Activated gamma-delta T cell (primary cell): ENCODE data around the gene PDIA6.
"Not testable (repeated sequence)": the region's sequence is repeated elsewhere in the genome, so short reads cannot be mapped to it uniquely, and the experiment has no call there.

Source experiments
- DNase-seq: peaks from one replicate; lab custom pipeline; 2025; lab: John Stamatoyannopoulos, UW

Gene PDIA6

GRCh38 chr2:10810202-10811161, 2.1 kb downstream of the PDIA6 start:
- no peak for DNase-seq

- DNase-seq, result no peak
Measured at GRCh38 chr2:10806543-10806942, 6.0 kb downstream of the PDIA6 start.

GRCh38 chr2:10805990-10806389, 6.6 kb downstream of the PDIA6 start:
- not testable (repeated sequence) for DNase-seq

- DNase-seq, result no peak
Measured at GRCh38 chr2:10802657-10803056, 9.9 kb downstream of the PDIA6 start.

- DNase-seq, result no peak
Measured at GRCh38 chr2:10800163-10800562, 12.4 kb downstream of the PDIA6 start.

GRCh38 chr2:10798783-10799182, 13.8 kb downstream of the PDIA6 start:
- DNase-seq, result no peak

- DNase-seq, result no peak
Measured at GRCh38 chr2:10796703-10797102, 15.9 kb downstream of the PDIA6 start.

GRCh38 chr2:10795508-10796046, 17.0 kb downstream of the PDIA6 start:
- no peak for DNase-seq

GRCh38 chr2:10794876-10795275, 17.7 kb downstream of the PDIA6 start:
- DNase-seq, result no peak

- no peak for DNase-seq
Measured at GRCh38 chr2:10793816-10794215, 18.8 kb downstream of the PDIA6 start.

- DNase-seq, result no peak
Measured at GRCh38 chr2:10792660-10793400, 19.8 kb downstream of the PDIA6 start.

- DNase-seq, result no peak
Measured at GRCh38 chr2:10792001-10792634, 20.5 kb downstream of the PDIA6 start.

GRCh38 chr2:10790228-10790973, 22.2 kb downstream of the PDIA6 start:
- no peak for DNase-seq

- no peak for DNase-seq
Measured at GRCh38 chr2:10788855-10789254, 23.7 kb downstream of the PDIA6 start.

GRCh38 chr2:10787176-10787968, 25.2 kb downstream of the PDIA6 start:
- DNase-seq, result no peak

- no peak for DNase-seq
Measured at GRCh38 chr2:10786240-10786982, 26.2 kb downstream of the PDIA6 start.

GRCh38 chr2:10785260-10785659, 27.3 kb downstream of the PDIA6 start:
- DNase-seq, result no peak

- DNase-seq, result no peak
Measured at GRCh38 chr2:10784719-10785118, 27.9 kb downstream of the PDIA6 start.

- no peak for DNase-seq
Measured at GRCh38 chr2:10783421-10783820, 29.2 kb downstream of the PDIA6 start.

GRCh38 chr2:10781746-10782145, 30.8 kb downstream of the PDIA6 start:
- no peak for DNase-seq
